A673 (cell line): Measurements from ENCODE around the gene SLC41A3. TPM values are rescaled to one million over a fixed set of nuclear protein-coding genes. Genes with fewer than 3 reads are reported as not detected.

Source experiments
- BruUV-seq: library from RNA; stranded (reverse); fragments of 400-500 nt; replicated peaks from 2 replicates; lab custom pipeline; 2021; lab: Mats Ljungman, UMichigan
- CTCF ChIA-PET: fragments of 300-600 bp; sonication (Branson Sonifier 250); formaldehyde crosslinking; loops from one replicate; lab custom pipeline; 2022; ENCODE audit warnings: antibody characterized with exemption; lab: Charles Lee
- POLR2A ChIA-PET: fragments of 300-600 bp; sonication (Branson Sonifier 250); formaldehyde crosslinking; loops from one replicate; lab custom pipeline; 2022; ENCODE audit warnings: antibody characterized with exemption; ENCODE audit not compliant: low non-redundant PET; lab: Charles Lee
- DNase-seq: peaks from one replicate; pipeline ENCODE4 v3.0.0-alpha.2; 2015; ENCODE audit warnings: low spot score
- H3K27ac ChIP-seq: fragments of 200-600 bp; sonication (generic); 2 replicates; pipeline ENCODE4 v1.5.1; 2016; ENCODE audit warnings: mixed run types, low read depth, mild to moderate bottlenecking, mixed read lengths, antibody characterized with exemption, low read length; ENCODE audit not compliant: poor library complexity, severe bottlenecking
- H3K27me3 ChIP-seq: fragments of 200-600 bp; sonication (generic); replicated peaks from 2 replicates; pipeline ENCODE4 v1.6.1; 2017; ENCODE audit warnings: mixed run types, low read depth, mild to moderate bottlenecking, mixed read lengths, antibody characterized with exemption, low read length; ENCODE audit not compliant: insufficient read depth, poor library complexity
- H3K36me3 ChIP-seq: fragments of 200-600 bp; sonication (generic); 2 replicates; pipeline ENCODE4 v1.6.1; 2016; ENCODE audit warnings: mixed run types, mild to moderate bottlenecking, mixed read lengths, antibody characterized with exemption, low read length; ENCODE audit not compliant: insufficient read depth, poor library complexity, severe bottlenecking
- H3K4me1 ChIP-seq: fragments of 200-600 bp; sonication (generic); 2 replicates; pipeline ENCODE4 v1.6.1; 2017; ENCODE audit warnings: mixed run types, mild to moderate bottlenecking, mixed read lengths, antibody characterized with exemption, low read length; ENCODE audit not compliant: insufficient read depth, poor library complexity, severe bottlenecking
- H3K4me3 ChIP-seq: fragments of 200-600 bp; sonication (generic); 2 replicates; pipeline ENCODE4 v1.5.1; 2016; ENCODE audit warnings: low read depth, mixed run types, mild to moderate bottlenecking, mixed read lengths, low read length; ENCODE audit not compliant: poor library complexity, severe bottlenecking
- H3K9me3 ChIP-seq: fragments of 200-600 bp; sonication (generic); 2 replicates; pipeline ENCODE4 v1.6.1; 2016; ENCODE audit warnings: mixed run types, low read depth, mild to moderate bottlenecking, mixed read lengths, antibody characterized with exemption, low read length; ENCODE audit not compliant: poor library complexity, severe bottlenecking
- EZH2 ChIP-seq: fragments of 200-600 bp; sonication (generic); IDR thresholded peaks from 2 replicates; pipeline ENCODE4 v1.6.1; 2017; ENCODE audit warnings: borderline replicate concordance, low read depth, mild to moderate bottlenecking, mixed read lengths, antibody characterized with exemption, low read length; ENCODE audit not compliant: poor library complexity, severe bottlenecking
- intact Hi-C: fragments of 100-400 bp; cut with micrococcal nuclease; formaldehyde crosslinking; loops from one replicate; pipeline ENCODE4 v1.10.0; 2022; ENCODE audit not compliant: unreplicated experiment
- total RNA-seq: library from RNA; stranded (reverse); gene quantifications from 2 replicates; pipeline ENCODE4 v1.2.3, GENCODE V29; 2021
- TF ChIP-seq, protein P1 (sequence below): fragments of 300-800, 200-600 bp; sonication (generic); conservative IDR thresholded peaks from 2 replicates; pipeline ENCODE4 v1.5.1; 2017; ENCODE audit warnings: low read depth, mild to moderate bottlenecking, antibody characterized with exemption, low read length, moderate library complexity, mixed read lengths

Gene SLC41A3
- total RNA-seq, 1 experiment from 2014 or later: 56.5 TPM

- DNase-seq: no peak
- Histone ChIP-seq H3K27me3 (no peaks in the 10 kb centered on the region), H3K4me3 (no peak overlapping the region), H3K36me3 (no peaks in the 10 kb centered on the region), H3K9me3 (no peaks in the 10 kb centered on the region), H3K4me1 (no peaks in the 10 kb centered on the region), H3K27ac (no peak overlapping the region)
- intact Hi-C loops: no loop called here
- POLR2A ChIA-PET: no interaction called here
- TF ChIP-seq, protein P1, sequence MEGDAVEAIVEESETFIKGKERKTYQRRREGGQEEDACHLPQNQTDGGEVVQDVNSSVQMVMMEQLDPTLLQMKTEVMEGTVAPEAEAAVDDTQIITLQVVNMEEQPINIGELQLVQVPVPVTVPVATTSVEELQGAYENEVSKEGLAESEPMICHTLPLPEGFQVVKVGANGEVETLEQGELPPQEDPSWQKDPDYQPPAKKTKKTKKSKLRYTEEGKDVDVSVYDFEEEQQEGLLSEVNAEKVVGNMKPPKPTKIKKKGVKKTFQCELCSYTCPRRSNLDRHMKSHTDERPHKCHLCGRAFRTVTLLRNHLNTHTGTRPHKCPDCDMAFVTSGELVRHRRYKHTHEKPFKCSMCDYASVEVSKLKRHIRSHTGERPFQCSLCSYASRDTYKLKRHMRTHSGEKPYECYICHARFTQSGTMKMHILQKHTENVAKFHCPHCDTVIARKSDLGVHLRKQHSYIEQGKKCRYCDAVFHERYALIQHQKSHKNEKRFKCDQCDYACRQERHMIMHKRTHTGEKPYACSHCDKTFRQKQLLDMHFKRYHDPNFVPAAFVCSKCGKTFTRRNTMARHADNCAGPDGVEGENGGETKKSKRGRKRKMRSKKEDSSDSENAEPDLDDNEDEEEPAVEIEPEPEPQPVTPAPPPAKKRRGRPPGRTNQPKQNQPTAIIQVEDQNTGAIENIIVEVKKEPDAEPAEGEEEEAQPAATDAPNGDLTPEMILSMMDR: no peak
- TF ChIP-seq EZH2: no peak
- CTCF ChIA-PET: no interaction called here
- no TSS peak for BruUV-seq
These were observed 62.7 kb downstream of the SLC41A3 start for GRCh38 chr3:126021224-126021623.

DNA sequence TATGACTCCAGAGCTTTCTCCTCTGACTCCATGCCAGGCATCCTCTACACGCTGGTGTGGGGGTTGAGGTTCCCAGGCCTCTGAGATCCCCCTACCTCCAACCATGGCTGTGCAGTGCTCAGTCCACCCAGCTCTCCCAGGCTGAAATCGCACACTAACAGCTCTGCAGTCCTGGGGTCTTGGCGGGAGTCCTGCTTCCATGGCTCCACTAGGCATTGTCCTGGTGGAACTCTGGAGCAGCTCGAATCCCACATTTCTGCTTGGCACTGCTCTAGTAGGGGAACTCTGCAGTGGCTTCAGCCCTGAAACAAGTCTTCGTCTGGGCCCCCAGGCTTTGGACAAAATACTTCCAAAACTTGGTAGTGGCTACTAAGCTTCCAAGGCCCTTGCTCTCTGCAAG is 64.2 kb downstream of the SLC41A3 start:
- Histone ChIP-seq H3K4me1 (no peaks in the 10 kb centered on the region), H3K9me3 (no peaks in the 10 kb centered on the region), H3K36me3 (no peaks in the 10 kb centered on the region), H3K27me3 (no peaks in the 10 kb centered on the region), H3K27ac (no peak overlapping the region), H3K4me3 (no peak overlapping the region)
- BruUV-seq: no TSS peak
- intact Hi-C loops: no loop called here
- ChIA-PET POLR2A (no interaction called here), CTCF (no interaction called here)
- TF ChIP-seq, protein P1: no peak
- TF ChIP-seq EZH2: no peak
- DNase-seq: no peak

DNA sequence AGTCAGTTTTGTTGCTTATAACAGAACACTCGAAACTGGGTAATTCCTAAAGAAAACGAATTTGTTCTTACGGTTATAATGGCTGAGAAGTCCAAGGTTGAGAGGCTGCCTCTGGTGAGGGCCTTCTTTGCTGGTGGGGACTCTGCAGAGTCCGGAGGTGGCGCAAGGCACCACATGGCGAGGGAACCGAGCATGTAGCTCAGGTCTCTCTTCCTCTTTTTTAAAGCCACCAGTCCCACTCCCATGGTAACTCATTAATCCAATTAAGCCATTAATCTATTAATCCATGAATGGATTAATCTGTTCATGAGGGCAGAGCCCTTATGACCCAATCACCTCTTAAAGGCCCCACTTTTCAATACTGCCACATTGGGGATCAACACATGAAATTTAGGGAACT is 64.9 kb downstream of the SLC41A3 start:
- no peak for TF ChIP-seq EZH2
- TF ChIP-seq, protein P1: no peak
- no TSS peak for BruUV-seq
- Histone ChIP-seq H3K9me3 (no peaks in the 10 kb centered on the region), H3K36me3 (no peaks in the 10 kb centered on the region), H3K27ac (no peak overlapping the region), H3K27me3 (no peaks in the 10 kb centered on the region), H3K4me1 (no peaks in the 10 kb centered on the region), H3K4me3 (no peak overlapping the region)
- intact Hi-C loops: no loop called here
- DNase-seq: no peak
- ChIA-PET CTCF (no interaction called here), POLR2A (no interaction called here)
